Peyer's patch (tissue), 4 donors: ENCODE measurements around the gene RMRP. TPM values are rescaled to one million over a fixed set of nuclear protein-coding genes. Genes with fewer than 3 reads are reported as not detected.

Experiments
- DNase-seq, 3 donors: peaks; one replicate each; pipeline ENCODE4 v3.0.0-alpha.2; 2017 to 2019
- H3K27ac ChIP-seq, 4 donors: fragments of 200-600 bp; sonication (generic); one replicate each; pipeline ENCODE4 v1.5.1; 2016 to 2019
- H3K27me3 ChIP-seq, 2 donors: fragments of 200-600 bp; sonication (generic); one replicate each; pipeline ENCODE4 v1.5.1; 2019
- H3K36me3 ChIP-seq, 3 donors: fragments of 200-600 bp; sonication (generic); one replicate each; pipeline ENCODE4 v1.5.1; 2016 to 2019
- H3K4me1 ChIP-seq, 4 donors: fragments of 200-600 bp; sonication (generic); one replicate each; pipeline ENCODE4 v1.5.1; 2016 to 2019
- H3K4me3 ChIP-seq, 4 donors: fragments of 200-600 bp; sonication (generic); 1 replicate in 3 of 4; 2 replicates in 1 of 4; pipeline ENCODE4 v1.5.1; 2016 to 2019; ENCODE audit warnings: mild to moderate bottlenecking in 1 of 4
- H3K9me3 ChIP-seq, 4 donors: fragments of 200-600 bp; sonication (generic); one replicate each; pipeline ENCODE4 v1.5.1; 2016 to 2019; ENCODE audit warnings: mild to moderate bottlenecking in 1 of 4
- CTCF ChIP-seq, 6 experiments: fragments of 450-650 bp in 4 of 6; fragments of 200-600 bp in 2 of 6; sonication (generic) in 1 of 6; IDR thresholded peaks; one replicate each; pipeline ENCODE4 v1.5.1; 2017 to 2019; ENCODE audit warnings: antibody characterized with exemption in 6 of 6, mild to moderate bottlenecking in 3 of 6, moderate library complexity in 1 of 6
- POLR2A ChIP-seq, 2 donors: fragments of 450-650 bp; IDR thresholded peaks; one replicate each; pipeline ENCODE4 v1.5.1; 2017; ENCODE audit warnings: antibody characterized with exemption in 2 of 2, mild to moderate bottlenecking in 2 of 2, moderate library complexity in 2 of 2
- total RNA-seq, 4 donors: library from RNA; depleted of rRNA; stranded (reverse); fragments of >200 nt; gene quantifications; one replicate each; pipeline ENCODE4 v1.1.0, GENCODE V29; 2016

Gene RMRP
- total RNA-seq, 4 donors from 2014 or later, result 1,673 to 3,824 (median 2,659) TPM; not detected in 1

GRCh38 chr9:35686222-35687203 lies 28.7 kb upstream of the RMRP start:
- peaks cover 0 to 23% (median 0%) of the 10 kb centered on the region in 4 donors for H3K4me1 ChIP-seq
- no peak for TF ChIP-seq CTCF (IDR thresholded peaks at IDR 0.05)
- no peak for TF ChIP-seq POLR2A (IDR thresholded peaks at IDR 0.05)
- peaks cover 0 to 8% (median 0%) of the 10 kb centered on the region in 3 donors for H3K36me3 ChIP-seq
- peak overlapping the region in 1 of 4 donors; percentile 69 for H3K4me3 ChIP-seq
- H3K9me3 ChIP-seq, result no peaks in the 10 kb centered on the region
- no peak for DNase-seq
- no peaks in the 10 kb centered on the region for H3K27me3 ChIP-seq
- H3K27ac ChIP-seq, result peak overlapping the region in 1 of 4 donors; percentile 89

GRCh38 chr9:35685506-35685905 lies 27.7 kb upstream of the RMRP start:
- TF ChIP-seq POLR2A (IDR thresholded peaks at IDR 0.05) (no peak), CTCF (IDR thresholded peaks at IDR 0.05) (no peak)
- Histone ChIP-seq H3K27me3 (no peaks in the 10 kb centered on the region), H3K4me1 (peaks cover 0 to 22% (median 0%) of the 10 kb centered on the region in 4 donors), H3K4me3 (peak overlapping the region in 1 of 4 donors; percentile 69), H3K9me3 (no peaks in the 10 kb centered on the region), H3K27ac (peak overlapping the region in 1 of 4 donors; percentile 1), H3K36me3 (peaks cover 0 to 8% (median 0%) of the 10 kb centered on the region in 3 donors)
- DNase-seq, result no peak

- no peak for DNase-seq
- Histone ChIP-seq H3K9me3 (no peaks in the 10 kb centered on the region), H3K4me3 (peak overlapping the region in 1 of 4 donors; percentile 69), H3K4me1 (peaks cover 0 to 16% (median 0%) of the 10 kb centered on the region in 4 donors), H3K27me3 (no peaks in the 10 kb centered on the region), H3K36me3 (peaks cover 0 to 8% (median 0%) of the 10 kb centered on the region in 3 donors), H3K27ac (peak overlapping the region in 1 of 4 donors; percentile 5)
- TF ChIP-seq CTCF (IDR thresholded peaks at IDR 0.05), result no peak
- no peak for TF ChIP-seq POLR2A (IDR thresholded peaks at IDR 0.05)
Measured at GRCh38 chr9:35684921-35685320, 27.1 kb upstream of the RMRP start.

- Histone ChIP-seq H3K27me3 (no peaks in the 10 kb centered on the region), H3K4me1 (peaks cover 0 to 3% (median 0%) of the 10 kb centered on the region in 4 donors), H3K4me3 (no peak overlapping the region), H3K27ac (peak overlapping the region in 1 of 4 donors; percentile 5), H3K36me3 (peaks cover 0 to 8% (median 0%) of the 10 kb centered on the region in 3 donors), H3K9me3 (no peaks in the 10 kb centered on the region)
- no peak for DNase-seq
- TF ChIP-seq POLR2A (IDR thresholded peaks at IDR 0.05) (no peak), CTCF (IDR thresholded peaks at IDR 0.05) (no peak)
Measured at GRCh38 chr9:35683323-35683722, 25.5 kb upstream of the RMRP start.

- no peaks in the 10 kb centered on the region for H3K4me1 ChIP-seq
- H3K36me3 ChIP-seq, result peaks cover 0 to 8% (median 0%) of the 10 kb centered on the region in 3 donors
- H3K27me3 ChIP-seq, result no peaks in the 10 kb centered on the region
- no peaks in the 10 kb centered on the region for H3K9me3 ChIP-seq
- no peak for TF ChIP-seq POLR2A (IDR thresholded peaks at IDR 0.05)
- TF ChIP-seq CTCF (IDR thresholded peaks at IDR 0.05), result no peak
- DNase-seq, result no peak
- peak overlapping the region in 1 of 4 donors; percentile 28 for H3K27ac ChIP-seq
- H3K4me3 ChIP-seq, result no peak overlapping the region
Measured at GRCh38 chr9:35682520-35683315, 24.9 kb upstream of the RMRP start.
